Body of pancreas (tissue), 4 donors: ENCODE measurements around the gene MVB12B.

Experiments used
- CTCF ChIP-seq, 7 experiments: fragments of 450-650 bp in 4 of 7; fragments of 200-600 bp in 3 of 7; sonication (generic) in 3 of 7; IDR thresholded peaks; one replicate each; pipeline ENCODE4 v1.5.1; 2016 to 2019; ENCODE audit warnings: antibody characterized with exemption in 7 of 7
- POLR2A ChIP-seq, 3 donors: fragments of 450-650 bp; IDR thresholded peaks; one replicate each; pipeline ENCODE4 v1.6.1; 2016; ENCODE audit warnings: antibody characterized with exemption in 3 of 3, mild to moderate bottlenecking in 2 of 3

GRCh38 chr9:126459965-126460843, 133.6 kb downstream of the MVB12B start:
- no peak for TF ChIP-seq CTCF (IDR thresholded peaks at IDR 0.05)
- TF ChIP-seq POLR2A (IDR thresholded peaks at IDR 0.05), result no peak
